HepG2 (cell line): ENCODE data around the gene GRID1. TPM values are rescaled to one million over a fixed set of nuclear protein-coding genes. Genes with fewer than 3 reads are reported as not detected.

Experiments
- ATAC-seq: fragments of 200-7000 bp; cut with Tn5 transposase; 3 replicates; pipeline ENCODE4 v1.9.1; 2020; ENCODE audit warnings: mild to moderate bottlenecking, moderate library complexity
- BruUV-seq: library from RNA; stranded (reverse); fragments of 400-500 nt; replicated peaks from 2 replicates; lab custom pipeline; 2021; lab: Mats Ljungman, UMichigan
- CTCF ChIA-PET: fragments of 300-600 bp; formaldehyde crosslinking; extraction: SDS; loops from one replicate; lab custom pipeline; 2021; ENCODE audit warnings: low total read pairs, inconsistent platforms, low intra/inter-chr PET ratio; lab: Yijun Ruan, JAX
- POLR2A ChIA-PET: fragments of 350-600 bp; sonication (Branson Sonifier 250); formaldehyde crosslinking; loops from one replicate; lab custom pipeline; 2020; ENCODE audit warnings: antibody characterized with exemption, inconsistent platforms; lab: Yijun Ruan, JAX
- DNase-seq: peaks from one replicate; pipeline ENCODE4 v3.0.0-alpha.2; 2015; ENCODE audit warnings: low spot score
- FAIRE-seq: peaks from 3 replicates; lab custom pipeline; 2011; peaks lifted over from hg19 to GRCh38; lab: Jason Lieb, UNC
- H2AFZ ChIP-seq: one replicate; pipeline ENCODE4 v1.6.1; 2011; ENCODE audit warnings: low read length, inconsistent platforms
- H3K27ac ChIP-seq: fragments of 300-600 bp; 3 replicates; pipeline ENCODE4 v1.8.0; 2011; ENCODE audit warnings: mixed run types, mild to moderate bottlenecking, mixed read lengths, low read length, inconsistent platforms; ENCODE audit not compliant: insufficient read depth; ENCODE audit errors: extremely low read length
- H3K27me3 ChIP-seq, 2 experiments: fragments of 200-600 bp in 1 of 2; 2 replicates in 1 of 2; 3 replicates in 1 of 2; pipeline versions ENCODE4 v1.6.0 to v1.8.0; 2011; ENCODE audit warnings: low read length in 2 of 2, mild to moderate bottlenecking in 2 of 2, moderate library complexity in 2 of 2, inconsistent platforms in 1 of 2; ENCODE audit not compliant: insufficient read depth in 2 of 2, control insufficient read depth in 1 of 2
- H3K36me3 ChIP-seq, 2 experiments: fragments of 200-600 bp in 1 of 2; replicated peaks in 1 of 2; 2 replicates in 1 of 2; 3 replicates in 1 of 2; pipeline versions ENCODE4 v1.5.1 to v1.8.0; 2011; ENCODE audit warnings: low read length in 2 of 2, inconsistent platforms in 1 of 2; ENCODE audit not compliant: insufficient read depth in 2 of 2, control insufficient read depth in 1 of 2
- H3K4me1 ChIP-seq: 2 replicates; pipeline ENCODE4 v1.5.1; 2012; ENCODE audit warnings: low read length, inconsistent platforms; ENCODE audit not compliant: insufficient read depth
- H3K4me2 ChIP-seq: 2 replicates; pipeline ENCODE4 v1.6.0; 2011; ENCODE audit warnings: low read depth, low read length, inconsistent platforms
- H3K4me3 ChIP-seq, 3 experiments: fragments of 200-600 bp in 1 of 3; sonication (generic), shearing (Covaris generic) in 1 of 3; replicated peaks in 1 of 3; 2 replicates each; pipeline ENCODE4 v1.5.1; 2011 to 2016; ENCODE audit warnings: low read length in 3 of 3, inconsistent platforms in 2 of 3, low read depth in 2 of 3, mild to moderate bottlenecking in 2 of 3, control low read depth in 1 of 3, mixed read lengths in 1 of 3; ENCODE audit not compliant: insufficient read depth in 1 of 3
- H3K79me2 ChIP-seq: one replicate; pipeline ENCODE4 v1.6.1; 2011; ENCODE audit warnings: low read length, inconsistent platforms; ENCODE audit not compliant: insufficient read depth
- H3K9ac ChIP-seq: 2 replicates; pipeline ENCODE4 v1.6.0; 2011; ENCODE audit warnings: mild to moderate bottlenecking, low read depth, low read length, inconsistent platforms; ENCODE audit not compliant: insufficient read depth
- H3K9me3 ChIP-seq: 2 replicates; pipeline ENCODE4 v1.5.1; 2012; ENCODE audit warnings: mild to moderate bottlenecking, low read length
- H4K20me1 ChIP-seq: 2 replicates; pipeline ENCODE4 v1.6.0; 2011; ENCODE audit warnings: inconsistent platforms, mild to moderate bottlenecking, low read length, moderate library complexity; ENCODE audit not compliant: insufficient read depth
- BCL6 ChIP-seq: IDR thresholded peaks from 2 replicates; pipeline ENCODE4 v1.6.1; 2016; ENCODE audit warnings: missing genetic modification reagents, missing compliant biosample characterization
- EED ChIP-seq: sonication (generic); formaldehyde crosslinking; IDR thresholded peaks from 2 replicates; pipeline ENCODE4 v1.5.0; 2020; ENCODE audit warnings: mild to moderate bottlenecking, missing genetic modification reagents
- KDM4B ChIP-seq: sonication (generic); formaldehyde crosslinking; IDR thresholded peaks from 2 replicates; pipeline ENCODE4 v1.4.0; 2020; ENCODE audit warnings: missing genetic modification reagents
- KLF11 ChIP-seq: IDR thresholded peaks from 2 replicates; pipeline ENCODE4 v1.6.1; 2016; ENCODE audit warnings: missing compliant biosample characterization
- MTA3 ChIP-seq: sonication (generic); formaldehyde crosslinking; IDR thresholded peaks from 2 replicates; pipeline ENCODE4 v1.4.0; 2020; ENCODE audit warnings: missing genetic modification reagents
- POLR2AphosphoS5 ChIP-seq: IDR thresholded peaks from 2 replicates; pipeline ENCODE4 v1.6.1; 2012; ENCODE audit warnings: low read depth, low read length
- RBAK ChIP-seq: sonication (generic); formaldehyde crosslinking; IDR thresholded peaks from 2 replicates; pipeline ENCODE4 v1.5.1; 2020; ENCODE audit warnings: mild to moderate bottlenecking, missing genetic modification reagents
- SP2 ChIP-seq: sonication (generic); formaldehyde crosslinking; IDR thresholded peaks from 2 replicates; pipeline ENCODE4 v1.5.1; 2020; ENCODE audit warnings: mild to moderate bottlenecking, missing genetic modification reagents
- ZNF224 ChIP-seq: sonication (generic); formaldehyde crosslinking; IDR thresholded peaks from 2 replicates; pipeline ENCODE4 v1.5.0; 2020; ENCODE audit warnings: mild to moderate bottlenecking, missing genetic modification reagents
- ZNF260 ChIP-seq: sonication (generic); formaldehyde crosslinking; IDR thresholded peaks from 2 replicates; pipeline ENCODE4 v1.4.0; 2020; ENCODE audit warnings: missing genetic modification reagents, low read depth, mild to moderate bottlenecking, borderline replicate concordance
- ZNF263 ChIP-seq: sonication (generic); formaldehyde crosslinking; IDR thresholded peaks from 2 replicates; pipeline ENCODE4 v1.4.0; 2020; ENCODE audit warnings: missing genetic modification reagents
- ZNF430 ChIP-seq: sonication (generic); formaldehyde crosslinking; IDR thresholded peaks from 2 replicates; pipeline ENCODE4 v1.9.0; 2021; ENCODE audit warnings: mild to moderate bottlenecking, missing genetic modification reagents
- ZNF546 ChIP-seq: sonication (generic); formaldehyde crosslinking; conservative IDR thresholded peaks from 2 replicates; pipeline ENCODE4 v1.8.1; 2023; ENCODE audit warnings: mild to moderate bottlenecking, missing genetic modification reagents
- ZNF629 ChIP-seq: sonication (generic); formaldehyde crosslinking; conservative IDR thresholded peaks from 2 replicates; pipeline ENCODE4 v1.5.0; 2020; ENCODE audit warnings: missing genetic modification reagents
- WGBS: methylation state at CpG from one replicate; pipeline ENCODE4 v1.1.6; 2017; ENCODE audit warnings: low lambda C conversion rate; 5-methylcytosine and 5-hydroxymethylcytosine counted together
- in situ Hi-C: cut with HindIII; loops from 2 replicates; pipeline ENCODE4 v1.10.0; 2017; ENCODE audit warnings: low pct_unique_long_range_greater_than_20kb; ENCODE audit not compliant: extremely low pct_ligation_motif_present
- intact Hi-C: fragments of 100-400 bp; cut with micrococcal nuclease; formaldehyde crosslinking; loops from one replicate; pipeline ENCODE4 v1.10.0; 2022; ENCODE audit not compliant: unreplicated experiment
- polyA plus RNA-seq, 8 experiments: library from polyadenylated mRNA; depleted of rRNA in 3 of 8; stranded (reverse) in 7 of 8; unstranded in 1 of 8; fragments of >200 nt; fragmentation: Illumina TruSeq in 4 of 8; extraction: Trizol in 4 of 8; gene quantifications; 2 replicates each; pipeline versions ENCODE4 v1.2.1 to v1.2.3, GENCODE V29; 2011 to 2016; ENCODE audit warnings: low read depth in 4 of 8, missing spikeins in 1 of 8, mixed read lengths in 1 of 8; ENCODE audit not compliant: insufficient read depth in 1 of 8
- total RNA-seq, 5 experiments: library from RNA; depleted of rRNA; stranded (reverse); fragments of >200 nt; fragmentation: Illumina TruSeq; extraction: Trizol; gene quantifications; 2 replicates each; pipeline ENCODE4 v1.2.3, GENCODE V29; 2016; ENCODE audit warnings: low read depth in 1 of 5
- TF ChIP-seq, protein P1 (sequence below): sonication (generic); formaldehyde crosslinking; IDR thresholded peaks from 2 replicates; pipeline ENCODE4 v1.4.0; 2020; ENCODE audit warnings: mild to moderate bottlenecking, missing genetic modification reagents
- TF ChIP-seq, protein P2 (sequence below): sonication (generic); formaldehyde crosslinking; IDR thresholded peaks from 2 replicates; pipeline ENCODE4 v1.4.0; 2020; ENCODE audit warnings: missing genetic modification reagents

Gene GRID1
- total and polyA plus RNA-seq, 2 of the 13 experiments (the other 11 are each of a cell fraction or from before 2014, with no cell fraction given) = 0.05 TPM; not detected in 1

DNA sequence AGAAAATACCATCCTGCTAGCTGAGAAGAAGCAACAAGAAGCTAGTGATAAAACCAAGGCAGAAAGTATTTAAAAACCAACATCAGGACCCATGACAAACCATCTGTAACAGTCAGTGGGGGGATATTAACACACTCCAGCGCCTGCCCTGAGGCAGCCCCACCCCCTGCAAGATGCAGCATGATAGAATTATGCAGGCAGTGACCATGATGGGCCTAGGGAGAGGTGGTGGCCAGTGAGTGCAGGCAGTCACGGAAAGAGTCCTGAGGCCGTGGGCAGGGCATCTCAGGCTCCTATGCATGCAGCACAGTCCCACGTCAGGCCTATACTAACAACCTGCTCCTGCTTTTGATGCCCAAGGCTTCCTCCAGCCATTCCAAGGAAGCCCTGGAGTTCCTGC is 686.9 kb downstream of the GRID1 start:
- Histone ChIP-seq H3K36me3 (no peaks in the 10 kb centered on the region), H3K9me3 (no peaks in the 10 kb centered on the region), H3K27ac (no peak overlapping the region), H3K27me3 (peaks cover 0 to 1% of the 10 kb centered on the region in 2 experiments; a peak in 1 of 5 replicates), H3K4me3 (no peak overlapping the region), H3K9ac (no peak overlapping the region), H3K4me1 (no peaks in the 10 kb centered on the region), H3K79me2 (no peaks in the 10 kb centered on the region), H2AFZ (no peak overlapping the region), H3K4me2 (no peak overlapping the region), H4K20me1 (no peaks in the 10 kb centered on the region)
- POLR2A ChIA-PET = no interaction called here
- intact Hi-C loops = no loop called here
- ATAC-seq = no peak
- in situ Hi-C loops = no loop called here
- FAIRE-seq = no peak
- 4% methylated on average over 4 of the region's 4 CpGs for WGBS
- no peak for DNase-seq
- TF ChIP-seq, protein P1, sequence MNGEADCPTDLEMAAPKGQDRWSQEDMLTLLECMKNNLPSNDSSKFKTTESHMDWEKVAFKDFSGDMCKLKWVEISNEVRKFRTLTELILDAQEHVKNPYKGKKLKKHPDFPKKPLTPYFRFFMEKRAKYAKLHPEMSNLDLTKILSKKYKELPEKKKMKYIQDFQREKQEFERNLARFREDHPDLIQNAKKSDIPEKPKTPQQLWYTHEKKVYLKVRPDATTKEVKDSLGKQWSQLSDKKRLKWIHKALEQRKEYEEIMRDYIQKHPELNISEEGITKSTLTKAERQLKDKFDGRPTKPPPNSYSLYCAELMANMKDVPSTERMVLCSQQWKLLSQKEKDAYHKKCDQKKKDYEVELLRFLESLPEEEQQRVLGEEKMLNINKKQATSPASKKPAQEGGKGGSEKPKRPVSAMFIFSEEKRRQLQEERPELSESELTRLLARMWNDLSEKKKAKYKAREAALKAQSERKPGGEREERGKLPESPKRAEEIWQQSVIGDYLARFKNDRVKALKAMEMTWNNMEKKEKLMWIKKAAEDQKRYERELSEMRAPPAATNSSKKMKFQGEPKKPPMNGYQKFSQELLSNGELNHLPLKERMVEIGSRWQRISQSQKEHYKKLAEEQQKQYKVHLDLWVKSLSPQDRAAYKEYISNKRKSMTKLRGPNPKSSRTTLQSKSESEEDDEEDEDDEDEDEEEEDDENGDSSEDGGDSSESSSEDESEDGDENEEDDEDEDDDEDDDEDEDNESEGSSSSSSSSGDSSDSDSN (CRISPR knock-in tag) = no peak
- TF ChIP-seq ZNF224 = no peak
- no peak for TF ChIP-seq POLR2AphosphoS5
- no peak for TF ChIP-seq SP2 (CRISPR knock-in tag)
- no peak for TF ChIP-seq BCL6
- no peak for TF ChIP-seq ZNF430
- TF ChIP-seq EED (CRISPR knock-in tag) = no peak
- TF ChIP-seq, protein P2, sequence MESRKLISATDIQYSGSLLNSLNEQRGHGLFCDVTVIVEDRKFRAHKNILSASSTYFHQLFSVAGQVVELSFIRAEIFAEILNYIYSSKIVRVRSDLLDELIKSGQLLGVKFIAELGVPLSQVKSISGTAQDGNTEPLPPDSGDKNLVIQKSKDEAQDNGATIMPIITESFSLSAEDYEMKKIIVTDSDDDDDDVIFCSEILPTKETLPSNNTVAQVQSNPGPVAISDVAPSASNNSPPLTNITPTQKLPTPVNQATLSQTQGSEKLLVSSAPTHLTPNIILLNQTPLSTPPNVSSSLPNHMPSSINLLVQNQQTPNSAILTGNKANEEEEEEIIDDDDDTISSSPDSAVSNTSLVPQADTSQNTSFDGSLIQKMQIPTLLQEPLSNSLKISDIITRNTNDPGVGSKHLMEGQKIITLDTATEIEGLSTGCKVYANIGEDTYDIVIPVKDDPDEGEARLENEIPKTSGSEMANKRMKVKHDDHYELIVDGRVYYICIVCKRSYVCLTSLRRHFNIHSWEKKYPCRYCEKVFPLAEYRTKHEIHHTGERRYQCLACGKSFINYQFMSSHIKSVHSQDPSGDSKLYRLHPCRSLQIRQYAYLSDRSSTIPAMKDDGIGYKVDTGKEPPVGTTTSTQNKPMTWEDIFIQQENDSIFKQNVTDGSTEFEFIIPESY (CRISPR knock-in tag) = no peak
- TF ChIP-seq MTA3 (CRISPR knock-in tag) = no peak
- no peak for TF ChIP-seq KLF11
- TF ChIP-seq ZNF546 = no peak
- no peak for TF ChIP-seq RBAK (CRISPR knock-in tag)
- no peak for TF ChIP-seq ZNF263 (CRISPR knock-in tag)
- no peak for TF ChIP-seq ZNF260
- TF ChIP-seq KDM4B (CRISPR knock-in tag) = no peak
- TF ChIP-seq ZNF629 (CRISPR knock-in tag) = no peak
- no TSS peak for BruUV-seq
- CTCF ChIA-PET = no interaction called here
